B cell (primary cell): ENCODE data around the gene AP1G1. TPM values are rescaled to one million over a fixed set of nuclear protein-coding genes. Genes with fewer than 3 reads are reported as not detected.

Experiments used
- ATAC-seq: fragments of 200-7000 bp; cut with Tn5 transposase; one replicate; pipeline ENCODE4 v1.10.0; 2021; ENCODE audit warnings: low read depth, mild to moderate bottlenecking, moderate number of reproducible peaks, moderate library complexity
- CTCF ChIA-PET: fragments of 350-600 bp; sonication (Branson Sonifier 250); formaldehyde crosslinking; loops from one replicate; lab custom pipeline; 2021; ENCODE audit warnings: antibody characterized with exemption, inconsistent platforms; lab: Charles Lee
- POLR2A ChIA-PET: fragments of 350-600 bp; sonication (Branson Sonifier 250); formaldehyde crosslinking; loops from one replicate; lab custom pipeline; 2021; ENCODE audit warnings: antibody characterized with exemption; lab: Charles Lee
- DNase-seq: peaks from one replicate; pipeline ENCODE4 v3.0.0; 2013
- H2AFZ ChIP-seq: 2 replicates; pipeline ENCODE4 v1.6.1; 2012; ENCODE audit warnings: mild to moderate bottlenecking, low read depth, low read length; ENCODE audit not compliant: insufficient read depth, poor library complexity, severe bottlenecking
- H3K27ac ChIP-seq, 2 donors: 1 replicate in 1 of 2; 2 replicates in 1 of 2; pipeline ENCODE4 v1.5.1; 2012 to 2013; ENCODE audit warnings: low read length in 2 of 2, mild to moderate bottlenecking in 2 of 2, moderate library complexity in 1 of 2
- H3K27me3 ChIP-seq, 4 experiments: fragments of 200-600 bp in 1 of 4; sonication (generic) in 1 of 4; replicated peaks in 1 of 4; 1 replicate in 2 of 4; 2 replicates in 2 of 4; pipeline versions ENCODE4 v1.6.1 to v1.7.0; 2013 to 2016; ENCODE audit warnings: low read length in 3 of 4, mild to moderate bottlenecking in 2 of 4, mixed read lengths in 1 of 4, moderate library complexity in 1 of 4; ENCODE audit not compliant: insufficient read depth in 4 of 4, control insufficient read depth in 3 of 4; ENCODE audit errors: control extremely low read depth in 1 of 4
- H3K36me3 ChIP-seq, 2 experiments: replicated peaks in 1 of 2; 1 replicate in 1 of 2; 2 replicates in 1 of 2; pipeline versions ENCODE4 v1.6.1 to v1.7.1; 2013; ENCODE audit warnings: low read length in 1 of 2; ENCODE audit not compliant: insufficient read depth in 2 of 2, control insufficient read depth in 1 of 2; ENCODE audit errors: control extremely low read depth in 1 of 2, extremely low read depth in 1 of 2
- H3K4me1 ChIP-seq, 2 donors: fragments of 200-600 bp in 1 of 2; sonication (generic) in 1 of 2; 1 replicate in 1 of 2; 2 replicates in 1 of 2; pipeline versions ENCODE4 v1.5.1 to v1.6.1; 2013 to 2017; ENCODE audit warnings: low read length in 2 of 2; ENCODE audit not compliant: control insufficient read depth in 2 of 2, insufficient read depth in 2 of 2
- H3K4me2 ChIP-seq: replicated peaks from 2 replicates; pipeline ENCODE3; 2012; ENCODE audit warnings: mild to moderate bottlenecking, low read depth, low read length; ENCODE audit not compliant: poor library complexity, severe bottlenecking
- H3K4me3 ChIP-seq, 5 experiments: fragments of 200-600 bp in 1 of 5; sonication (generic) in 1 of 5; 1 replicate in 3 of 5; 2 replicates in 2 of 5; pipeline versions ENCODE4 v1.5.1 to v1.7.0; 2011 to 2016; ENCODE audit warnings: low read length in 4 of 5, mild to moderate bottlenecking in 4 of 5, low read depth in 2 of 5, control low read depth in 1 of 5, moderate library complexity in 1 of 5; ENCODE audit not compliant: insufficient read depth in 1 of 5; ENCODE audit errors: control extremely low read depth in 1 of 5, extremely low read depth in 1 of 5
- H3K79me2 ChIP-seq: fragments of 200-600 bp; sonication (generic); one replicate; pipeline ENCODE4 v1.6.0; 2016; ENCODE audit warnings: low read length; ENCODE audit not compliant: control insufficient read depth, insufficient read depth
- H3K9ac ChIP-seq: fragments of 200-600 bp; sonication (generic); 2 replicates; pipeline ENCODE4 v1.6.1; 2017; ENCODE audit warnings: mild to moderate bottlenecking, low read length, moderate library complexity
- H3K9me3 ChIP-seq, 3 donors: one replicate each; pipeline versions ENCODE4 v1.6.1 to v1.7.1; 2013; ENCODE audit warnings: low read length in 2 of 3; ENCODE audit not compliant: control insufficient read depth in 2 of 3, insufficient read depth in 1 of 3; ENCODE audit errors: control extremely low read depth in 1 of 3
- H4K20me1 ChIP-seq: 2 replicates; pipeline ENCODE4 v1.6.0; 2012; ENCODE audit warnings: mild to moderate bottlenecking, low read length; ENCODE audit not compliant: insufficient read depth, control insufficient read depth, poor library complexity, severe bottlenecking
- H3K27ac Mint-ChIP-seq: one replicate; pipeline ENCODE4 v1.8.0; 2021; ENCODE audit warnings: mixed read lengths
- H3K27me3 Mint-ChIP-seq: one replicate; pipeline ENCODE4 v1.8.0; 2021; ENCODE audit warnings: mixed read lengths
- H3K4me1 Mint-ChIP-seq: one replicate; pipeline ENCODE4 v1.8.0; 2021; ENCODE audit warnings: mixed read lengths
- H3K4me3 Mint-ChIP-seq: one replicate; pipeline ENCODE4 v1.8.0; 2021; ENCODE audit warnings: mixed read lengths
- H3K9me3 Mint-ChIP-seq: one replicate; pipeline ENCODE4 v1.8.0; 2022; ENCODE audit warnings: mixed read lengths; ENCODE audit not compliant: insufficient read depth
- CTCF ChIP-seq: fragments of 200-600 bp; IDR thresholded peaks from one replicate; pipeline ENCODE4 v1.8.0; 2022; ENCODE audit warnings: antibody characterized with exemption, mild to moderate bottlenecking
- EZH2 ChIP-seq: IDR thresholded peaks from 2 replicates; pipeline ENCODE4 v1.6.1; 2012; ENCODE audit warnings: borderline replicate concordance, low read depth, mild to moderate bottlenecking, moderate library complexity, low read length; ENCODE audit not compliant: insufficient read depth, poor library complexity, severe bottlenecking
- WGBS: methylation state at CpG from one replicate; pipeline ENCODE4 v1.1.5; 2013; ENCODE audit warnings: missing lambda C conversion rate; ENCODE audit not compliant: insufficient coverage; 5-methylcytosine and 5-hydroxymethylcytosine counted together
- intact Hi-C: fragments of 100-400 bp; cut with micrococcal nuclease; formaldehyde crosslinking; loops from one replicate; pipeline ENCODE4 v1.10.0; 2022
- polyA plus RNA-seq: library from polyadenylated mRNA; depleted of rRNA; stranded (reverse); fragments of >200 nt; gene quantifications from 2 replicates; pipeline ENCODE4 v1.2.3, GENCODE V29; 2012
- total RNA-seq, 2 donors: library from RNA; stranded (reverse); fragments of 120-200 nt in 1 of 2; gene quantifications; 1 replicate in 1 of 2; 2 replicates in 1 of 2; pipeline versions ENCODE4 v1.2.3 to v1.2.4, GENCODE V29; 2013 to 2022

The AP1G1 gene
- total and polyA plus RNA-seq, 2 donors (not counting 1 experiment from before 2014, with no cell fraction given) = 43.8 to 142 TPM

GRCh38 chr16:71724320-71724751 lies 84.3 kb downstream of the AP1G1 start, which contains the start of gene PHLPP2:
Gene PHLPP2 (minus strand): TSS chr16:71724701. CDS start chr16:71714795, 9,906 bp downstream.
- H3K27ac ChIP-seq = peak within 1 kb of the TSS; percentile 52 to 85
- H3K9me3 Mint-ChIP-seq = no peaks in the 10 kb centered on the region
- CTCF ChIA-PET = interaction anchor here (1.0 kb wide), 1 partner anchor 159 kb away, joined by 3 read pairs; no protein-coding TSS in a partner anchor
- no peak for DNase-seq
- H3K4me2 ChIP-seq = peak within 1 kb of the TSS; percentile 91
- peak within 1 kb of the TSS; percentile 95 for H3K27ac Mint-ChIP-seq
- H3K27me3 ChIP-seq = no peaks in the 10 kb centered on the region
- no peak for ATAC-seq
- peak within 1 kb of the TSS; percentile 87 for H2AFZ ChIP-seq
- no peak for TF ChIP-seq EZH2
- TF ChIP-seq CTCF = peak; percentile 0
- no peaks in the 10 kb centered on the region for H3K36me3 ChIP-seq
- H3K4me3 Mint-ChIP-seq = peak within 1 kb of the TSS; percentile 99
- H3K79me2 ChIP-seq = peaks cover 20% of the 10 kb centered on the region
- peaks cover 11% of the 10 kb centered on the region for H4K20me1 ChIP-seq
- 8% methylated on average over 5 of the region's 10 CpGs for WGBS
- H3K4me3 ChIP-seq = peak within 1 kb of the TSS; percentile 21 to 80 (median 74)
- peaks cover 52% of the 10 kb centered on the region for H3K4me1 Mint-ChIP-seq
- H3K27me3 Mint-ChIP-seq = no peaks in the 10 kb centered on the region
- H3K9ac ChIP-seq = peak within 1 kb of the TSS; percentile 80
- POLR2A ChIA-PET = no interaction called here
- intact Hi-C loops = loop anchor here (1.0 to 10.0 kb wide), 6 partner anchors 121 to 922 kb away; partner anchors contain the start of genes ATXN1L, CMTR2, DHX38 and IST1
- H3K4me1 ChIP-seq = peaks cover 47 to 49% of the 10 kb centered on the region in 2 donors
- peaks cover 0 to 3% (median 0%) of the 10 kb centered on the region in 3 donors for H3K9me3 ChIP-seq
